Cardiac muscle cell (in vitro differentiated cells and primary cell): ENCODE data around the gene LDB2. TPM values are rescaled to one million over a fixed set of nuclear protein-coding genes. Genes with fewer than 3 reads are reported as not detected.

ENCODE experiments used
- DNase-seq, 2 donors: peaks; one replicate each; pipeline versions ENCODE4 v3.0.0 to v3.0.0-alpha.2; 2010 to 2017; ENCODE audit warnings: low read depth in 1 of 2, low spot score in 1 of 2
- H3K27ac ChIP-seq: fragments of 200-600 bp; sonication (generic); 2 replicates; pipeline ENCODE4 v1.5.1; 2016
- H3K27me3 ChIP-seq: fragments of 200-600 bp; sonication (generic); 2 replicates; pipeline ENCODE4 v1.6.0; 2016; ENCODE audit warnings: control low read depth
- H3K36me3 ChIP-seq: fragments of 200-600 bp; sonication (generic); 2 replicates; pipeline ENCODE4 v1.5.1; 2016; ENCODE audit warnings: control low read depth
- H3K4me1 ChIP-seq: fragments of 200-600 bp; sonication (generic); 2 replicates; pipeline ENCODE4 v1.8.1; 2017; ENCODE audit warnings: low read depth, mild to moderate bottlenecking, mixed run types
- H3K4me3 ChIP-seq: fragments of 200-600 bp; sonication (generic); 2 replicates; pipeline ENCODE4 v1.5.1; 2016; ENCODE audit warnings: mild to moderate bottlenecking
- H3K9me3 ChIP-seq: fragments of 200-600 bp; sonication (generic); 2 replicates; pipeline ENCODE4 v1.5.1; 2017; ENCODE audit warnings: low read depth, mild to moderate bottlenecking, control low read depth
- polyA plus RNA-seq: library from polyadenylated mRNA; unstranded; fragments of >200 nt; fragmentation: Nextera tagmentation; extraction: Ambion mirVana; gene quantifications from 2 replicates; pipeline ENCODE4 v1.2.1, GENCODE V29; 2016
- total RNA-seq: library from RNA; depleted of rRNA; stranded (reverse); fragments of >200 nt; gene quantifications from 2 replicates; pipeline ENCODE4 v1.2.3, GENCODE V29; 2016
- TF ChIP-seq, protein P1 (sequence below): IDR thresholded peaks from 2 replicates; pipeline ENCODE4 v1.5.1; 2012; ENCODE audit warnings: low read depth, mild to moderate bottlenecking, low read length

LDB2 gene
- total and polyA plus RNA-seq, 2 experiments from 2014 or later, result 10.4 to 12.4 TPM

DNA sequence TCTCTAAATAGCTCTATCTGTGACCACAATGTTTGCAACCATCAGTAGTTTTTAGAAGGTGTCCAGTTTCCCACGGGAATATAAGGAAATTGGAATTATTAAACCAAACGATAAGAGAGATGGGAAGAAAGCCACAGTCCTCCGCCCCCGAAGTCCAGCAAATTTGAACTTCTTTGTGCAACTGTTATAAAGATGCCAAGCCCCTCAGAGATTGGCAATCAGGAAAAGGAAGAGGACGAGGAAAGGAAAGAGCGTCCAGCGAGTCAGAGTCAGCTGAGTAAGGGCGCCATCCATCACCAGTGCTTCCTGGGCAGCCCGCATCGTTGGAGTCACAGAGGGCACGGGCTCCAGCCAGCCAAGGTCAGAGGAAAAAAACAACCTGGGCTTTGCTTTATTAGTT lies 35.7 kb downstream of the LDB2 start:
- no peak for DNase-seq
- H3K27ac ChIP-seq, result no peak overlapping the region
- H3K36me3 ChIP-seq, result no peaks in the 10 kb centered on the region
- H3K4me1 ChIP-seq, result peaks cover 21% of the 10 kb centered on the region
- no peaks in the 10 kb centered on the region for H3K9me3 ChIP-seq
- no peaks in the 10 kb centered on the region for H3K27me3 ChIP-seq
- TF ChIP-seq, protein P1, sequence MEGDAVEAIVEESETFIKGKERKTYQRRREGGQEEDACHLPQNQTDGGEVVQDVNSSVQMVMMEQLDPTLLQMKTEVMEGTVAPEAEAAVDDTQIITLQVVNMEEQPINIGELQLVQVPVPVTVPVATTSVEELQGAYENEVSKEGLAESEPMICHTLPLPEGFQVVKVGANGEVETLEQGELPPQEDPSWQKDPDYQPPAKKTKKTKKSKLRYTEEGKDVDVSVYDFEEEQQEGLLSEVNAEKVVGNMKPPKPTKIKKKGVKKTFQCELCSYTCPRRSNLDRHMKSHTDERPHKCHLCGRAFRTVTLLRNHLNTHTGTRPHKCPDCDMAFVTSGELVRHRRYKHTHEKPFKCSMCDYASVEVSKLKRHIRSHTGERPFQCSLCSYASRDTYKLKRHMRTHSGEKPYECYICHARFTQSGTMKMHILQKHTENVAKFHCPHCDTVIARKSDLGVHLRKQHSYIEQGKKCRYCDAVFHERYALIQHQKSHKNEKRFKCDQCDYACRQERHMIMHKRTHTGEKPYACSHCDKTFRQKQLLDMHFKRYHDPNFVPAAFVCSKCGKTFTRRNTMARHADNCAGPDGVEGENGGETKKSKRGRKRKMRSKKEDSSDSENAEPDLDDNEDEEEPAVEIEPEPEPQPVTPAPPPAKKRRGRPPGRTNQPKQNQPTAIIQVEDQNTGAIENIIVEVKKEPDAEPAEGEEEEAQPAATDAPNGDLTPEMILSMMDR, result no peak
- no peak overlapping the region for H3K4me3 ChIP-seq

DNA sequence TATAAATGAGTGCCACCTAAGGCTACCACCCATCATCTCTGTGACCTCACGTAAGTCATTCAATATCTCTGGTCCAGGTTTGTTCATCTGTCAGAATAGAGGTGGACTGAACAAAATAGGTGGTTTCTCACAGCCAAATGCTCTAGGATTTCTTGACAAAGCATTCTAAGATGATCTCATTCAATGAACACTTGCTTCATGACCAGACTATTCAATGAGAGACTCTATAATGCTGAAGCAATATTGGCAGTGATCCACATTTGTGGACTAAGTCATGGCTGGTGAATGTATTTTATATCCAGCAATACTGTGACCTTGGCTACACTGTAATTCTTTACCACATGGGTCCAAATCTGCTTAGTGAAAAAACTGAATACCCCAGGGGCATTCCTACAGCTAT lies 37.9 kb downstream of the LDB2 start:
- DNase-seq, result peak in 1 of 2 donors; percentile 73
- no peaks in the 10 kb centered on the region for H3K36me3 ChIP-seq
- TF ChIP-seq, protein P1, result no peak
- H3K4me3 ChIP-seq, result no peak overlapping the region
- no peaks in the 10 kb centered on the region for H3K9me3 ChIP-seq
- H3K4me1 ChIP-seq, result peaks cover 5% of the 10 kb centered on the region
- H3K27me3 ChIP-seq, result no peaks in the 10 kb centered on the region
- H3K27ac ChIP-seq, result no peak overlapping the region

DNA sequence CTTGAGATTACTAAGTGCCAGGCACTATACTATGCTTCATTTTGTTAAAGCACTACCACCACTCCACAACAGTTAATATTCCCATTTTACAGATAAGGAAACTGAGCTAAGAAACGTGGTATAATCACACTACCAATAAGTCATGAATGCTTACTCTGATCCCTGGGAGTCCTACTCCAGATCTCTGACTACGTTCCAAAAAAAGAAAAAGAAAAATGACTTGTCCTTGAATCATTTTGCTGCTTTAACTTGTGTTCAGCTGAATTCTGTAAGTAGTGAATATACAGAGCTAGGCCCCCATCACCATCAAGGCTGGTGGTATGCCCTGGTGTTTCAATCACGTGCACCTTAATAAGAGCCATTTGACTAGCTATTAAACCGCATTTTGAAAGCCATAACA lies 39.4 kb downstream of the LDB2 start:
- Histone ChIP-seq H3K4me3 (no peak overlapping the region), H3K4me1 (peaks cover 4% of the 10 kb centered on the region), H3K9me3 (no peaks in the 10 kb centered on the region), H3K27me3 (no peaks in the 10 kb centered on the region), H3K27ac (no peak overlapping the region), H3K36me3 (no peaks in the 10 kb centered on the region)
- DNase-seq, result no peak
- TF ChIP-seq, protein P1, result no peak

DNA sequence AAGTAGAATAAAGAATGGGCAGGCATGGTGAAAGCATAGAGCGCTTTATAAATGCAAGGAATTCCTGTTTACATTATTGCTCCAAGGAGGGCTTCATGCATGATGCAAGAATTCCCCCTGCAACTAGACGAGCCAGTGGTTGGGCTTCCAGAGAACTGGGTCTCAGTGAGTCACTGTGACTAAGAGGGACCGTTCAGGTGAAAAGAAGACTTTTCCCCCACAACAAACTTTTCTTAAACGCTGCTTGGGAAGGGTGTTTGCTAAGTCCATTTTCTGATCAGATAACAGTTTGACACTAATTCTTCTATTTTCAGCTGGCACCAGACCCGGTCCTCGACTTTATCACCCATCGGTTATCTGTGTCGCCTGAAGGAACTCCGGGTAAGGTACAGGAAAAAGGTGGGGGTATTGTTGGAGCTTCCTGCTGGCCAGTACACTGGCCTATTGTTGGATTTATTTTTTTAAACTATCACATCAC lies 40.1 kb downstream of the LDB2 start:
- Histone ChIP-seq H3K36me3 (no peaks in the 10 kb centered on the region), H3K27me3 (no peaks in the 10 kb centered on the region), H3K4me1 (peaks cover 4% of the 10 kb centered on the region), H3K9me3 (no peaks in the 10 kb centered on the region), H3K27ac (no peak overlapping the region), H3K4me3 (no peak overlapping the region)
- DNase-seq, result peak; percentile 5 to 54
- TF ChIP-seq, protein P1, result no peak

DNA sequence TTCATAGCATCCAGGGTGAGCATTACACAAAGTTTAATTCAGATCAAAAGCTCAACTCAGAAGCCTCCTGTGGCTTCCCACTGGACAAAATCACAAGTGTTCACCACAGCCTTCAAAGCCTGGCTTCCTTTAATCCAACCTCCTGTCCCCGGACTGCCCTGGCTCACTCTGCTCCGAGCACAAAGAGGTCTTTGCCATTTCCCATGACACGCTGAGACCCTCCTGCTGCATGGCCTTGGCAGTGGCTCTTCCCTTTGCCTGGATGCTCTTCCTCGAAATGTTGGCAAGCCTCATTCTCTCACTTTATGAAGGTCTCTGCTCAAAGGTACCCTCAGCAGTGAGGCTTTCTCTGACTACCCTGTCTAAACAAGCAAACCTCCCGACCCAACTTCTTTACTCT lies 41.0 kb downstream of the LDB2 start:
- no peaks in the 10 kb centered on the region for H3K27me3 ChIP-seq
- TF ChIP-seq, protein P1, result no peak
- H3K4me3 ChIP-seq, result no peak overlapping the region
- no peaks in the 10 kb centered on the region for H3K9me3 ChIP-seq
- no peaks in the 10 kb centered on the region for H3K4me1 ChIP-seq
- no peak for DNase-seq
- H3K27ac ChIP-seq, result no peak overlapping the region
- no peaks in the 10 kb centered on the region for H3K36me3 ChIP-seq

DNA sequence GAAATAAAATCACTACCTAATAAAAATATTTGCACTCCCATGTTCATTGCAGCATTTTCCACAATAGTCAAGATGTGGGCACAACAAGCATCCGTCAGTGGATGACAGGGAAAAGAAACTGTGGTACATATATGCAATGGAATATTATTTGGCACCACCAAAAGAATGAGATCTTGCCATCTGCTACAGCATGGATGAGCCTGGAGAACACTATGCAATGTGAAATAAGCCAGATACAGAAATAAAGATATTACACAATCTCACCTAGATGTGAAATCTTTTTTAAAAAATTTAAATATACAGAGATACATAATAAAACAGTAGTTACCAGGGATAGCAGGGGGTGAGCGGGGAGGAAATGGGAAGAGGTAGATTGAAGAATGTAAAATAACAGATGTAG lies 44.8 kb downstream of the LDB2 start:
- H3K27ac ChIP-seq, result no peak overlapping the region
- no peaks in the 10 kb centered on the region for H3K4me1 ChIP-seq
- DNase-seq, result no peak
- TF ChIP-seq, protein P1, result no peak
- H3K9me3 ChIP-seq, result no peaks in the 10 kb centered on the region
- H3K36me3 ChIP-seq, result no peaks in the 10 kb centered on the region
- no peaks in the 10 kb centered on the region for H3K27me3 ChIP-seq
- H3K4me3 ChIP-seq, result no peak overlapping the region
